ENCODE data around the gene LARGE1.

LARGE1 gene

GRCh38 chr22:33455036-33455435 is 465.2 kb downstream of the LARGE1 start:
- no peak for DNase-seq

DNA sequence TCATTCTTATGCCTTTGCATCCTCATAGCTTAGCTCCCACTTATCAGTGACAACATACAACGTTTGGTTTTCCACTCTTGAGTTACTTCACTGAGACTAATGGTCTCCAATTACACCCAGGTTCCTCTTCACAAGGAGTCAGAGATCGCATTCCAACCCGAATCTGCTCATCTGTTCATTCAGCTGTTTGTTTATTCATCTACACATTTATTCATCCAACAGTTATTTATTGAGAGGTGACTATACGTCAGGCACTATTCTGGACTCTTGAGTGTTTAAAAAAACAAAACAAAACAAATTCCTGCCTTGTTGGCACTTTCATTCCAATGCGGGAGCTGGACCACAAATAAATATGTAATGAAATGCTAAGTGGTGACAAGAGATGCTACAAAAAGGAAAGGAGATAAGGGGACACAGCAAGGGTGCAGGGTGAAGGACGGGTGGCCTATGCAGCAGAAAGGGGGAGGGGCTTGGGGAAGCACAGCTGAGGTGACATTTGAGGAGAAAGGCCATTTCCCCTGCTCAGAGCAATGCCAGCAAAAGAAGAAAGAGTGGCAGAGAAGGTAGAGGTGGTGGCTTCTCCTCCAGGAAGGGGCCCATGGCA is 468.3 kb downstream of the LARGE1 start:
- DNase-seq: no peak

DNA sequence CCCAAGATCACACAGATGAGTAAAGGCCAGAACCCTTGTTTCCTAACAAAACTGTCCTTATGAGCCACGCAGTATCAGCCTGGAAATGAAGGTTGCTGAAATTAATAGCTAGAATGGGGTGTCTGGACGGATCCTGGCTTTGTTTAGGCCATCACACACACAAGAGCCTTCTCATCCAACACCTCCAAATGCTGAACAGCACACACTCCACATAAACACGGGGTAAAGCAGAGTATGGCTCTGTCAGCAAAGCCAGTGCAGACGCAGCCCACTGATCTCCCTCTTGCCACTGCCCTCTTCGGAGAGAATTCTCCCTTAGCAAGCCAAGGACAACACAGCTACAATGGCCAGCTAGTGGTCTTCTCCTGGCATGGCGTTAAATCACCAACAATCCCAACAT is 469.5 kb downstream of the LARGE1 start:
- no peak for DNase-seq

- DNase-seq: no peak
These were observed 472.5 kb downstream of the LARGE1 start for GRCh38 chr22:33447733-33448132.

DNA sequence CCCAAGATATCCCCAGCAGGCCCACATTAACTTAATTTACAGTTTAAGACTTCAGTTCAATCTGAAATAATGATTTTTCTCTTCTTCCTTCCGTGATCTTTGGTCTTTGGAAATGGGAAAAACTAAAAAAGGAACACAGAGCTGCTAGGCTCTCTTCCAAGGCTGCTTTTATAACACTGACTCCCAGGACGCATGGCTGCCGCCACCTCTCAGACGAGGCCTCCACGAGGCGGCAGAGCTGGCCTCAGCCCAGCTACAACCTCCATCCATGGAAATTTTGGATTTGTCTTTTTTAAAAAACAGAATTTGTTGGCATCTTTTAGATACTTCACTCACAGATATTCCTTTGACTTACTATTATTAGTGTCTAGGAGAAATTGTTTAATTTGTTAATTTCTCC is 476.6 kb downstream of the LARGE1 start:
- DNase-seq: no peak

DNA sequence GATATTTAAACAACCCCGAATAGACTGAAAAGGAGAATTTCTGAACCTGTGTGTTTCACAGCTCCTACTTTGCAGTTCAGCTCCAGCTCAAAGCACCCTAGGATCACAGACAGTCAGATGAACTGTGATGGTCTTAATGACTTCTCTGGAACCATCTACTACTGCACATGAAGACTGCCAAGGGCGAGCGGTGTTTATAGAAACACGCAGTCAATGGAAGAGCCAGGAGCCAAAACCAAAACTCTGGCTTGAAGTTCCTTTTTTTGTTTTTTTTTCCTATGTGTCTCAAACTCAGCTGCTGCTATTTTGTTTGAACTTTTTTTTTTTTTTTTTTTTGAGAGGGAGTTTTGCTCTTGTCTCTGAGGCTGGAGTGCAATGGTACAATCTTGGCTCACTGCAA is 479.5 kb downstream of the LARGE1 start:
- DNase-seq: no peak

DNA sequence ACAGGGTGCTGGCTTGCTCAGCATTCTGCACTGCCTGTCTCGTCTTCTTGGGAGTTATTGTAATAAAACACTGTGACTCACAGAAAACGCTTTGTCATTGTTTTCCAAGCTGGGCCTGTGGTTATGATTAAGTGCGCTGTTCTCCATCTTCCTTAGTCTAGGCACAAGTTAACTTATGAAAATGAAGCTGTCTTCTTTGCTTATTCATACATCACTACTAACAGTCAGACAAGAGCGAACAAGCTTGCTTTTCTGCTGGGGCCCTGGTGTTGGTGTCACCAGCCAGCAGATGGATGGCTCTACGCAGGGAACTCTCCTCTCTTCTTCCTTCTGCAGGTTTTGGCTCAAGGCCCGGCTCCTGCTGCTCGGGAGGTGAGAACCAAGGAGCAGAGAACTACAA is 482.0 kb downstream of the LARGE1 start:
- no peak for DNase-seq

- DNase-seq: no peak
These were observed 489.0 kb downstream of the LARGE1 start for GRCh38 chr22:33431300-33431699.

DNA sequence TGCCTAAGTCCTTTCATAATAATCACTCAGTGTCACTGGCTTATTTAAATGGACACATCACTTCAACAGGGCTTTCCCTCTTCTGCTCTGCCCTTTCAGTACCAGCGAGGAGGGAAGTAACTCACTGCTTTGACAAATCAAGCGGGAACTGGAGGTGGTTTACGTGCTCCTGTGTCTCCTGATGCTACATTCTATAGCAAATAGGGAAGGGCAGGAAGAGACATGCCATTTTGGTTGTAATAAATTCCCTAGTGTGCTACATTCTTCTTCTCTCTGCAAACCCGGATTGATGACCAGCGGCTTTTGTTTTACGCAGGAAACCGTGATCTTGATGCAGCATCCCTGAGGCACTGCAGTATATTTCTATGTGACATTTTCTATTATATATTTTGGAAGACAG is 491.0 kb downstream of the LARGE1 start:
- DNase-seq: no peak

DNA sequence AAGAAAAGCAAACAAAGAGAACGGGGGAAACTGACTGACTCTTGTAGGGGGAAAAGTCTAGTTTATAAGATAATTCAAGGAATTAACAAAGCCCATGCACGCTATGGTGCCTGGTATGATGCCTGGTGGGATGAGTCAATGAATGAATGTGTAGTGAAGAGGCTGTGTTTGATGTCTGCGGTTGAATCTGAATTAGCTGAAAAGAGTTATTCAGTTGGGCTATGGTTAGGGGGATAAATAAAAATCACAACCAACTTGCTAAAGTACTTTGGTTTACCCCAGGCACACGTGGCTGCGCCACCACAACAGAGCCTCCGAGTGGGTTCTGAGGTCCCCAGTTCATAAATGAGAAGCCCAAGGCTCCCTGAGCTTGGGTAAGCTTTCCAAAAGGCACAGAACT is 492.8 kb downstream of the LARGE1 start:
- DNase-seq: no peak

GRCh38 chr22:33426451-33426850 is 493.8 kb downstream of the LARGE1 start:
- no peak for DNase-seq

DNA sequence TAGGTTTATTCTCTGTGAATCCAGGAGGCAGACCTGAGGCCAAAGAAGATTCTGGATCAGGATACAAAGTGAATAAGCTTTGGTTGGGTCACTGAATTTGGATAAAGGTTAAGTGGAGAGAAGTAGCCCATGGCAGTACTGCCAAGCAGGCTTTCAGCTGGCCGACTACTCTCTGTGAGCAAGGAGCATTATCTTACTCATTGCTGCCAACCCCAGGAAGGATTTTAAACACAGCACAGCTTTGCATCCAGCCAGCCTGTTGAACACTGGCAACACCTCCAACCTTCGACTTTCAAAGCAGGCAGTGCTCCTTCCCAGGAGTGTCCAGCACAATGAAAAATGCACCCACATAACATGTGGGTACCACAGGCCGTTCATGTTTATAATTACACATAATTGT is 498.4 kb downstream of the LARGE1 start:
- DNase-seq: no peak

DNA sequence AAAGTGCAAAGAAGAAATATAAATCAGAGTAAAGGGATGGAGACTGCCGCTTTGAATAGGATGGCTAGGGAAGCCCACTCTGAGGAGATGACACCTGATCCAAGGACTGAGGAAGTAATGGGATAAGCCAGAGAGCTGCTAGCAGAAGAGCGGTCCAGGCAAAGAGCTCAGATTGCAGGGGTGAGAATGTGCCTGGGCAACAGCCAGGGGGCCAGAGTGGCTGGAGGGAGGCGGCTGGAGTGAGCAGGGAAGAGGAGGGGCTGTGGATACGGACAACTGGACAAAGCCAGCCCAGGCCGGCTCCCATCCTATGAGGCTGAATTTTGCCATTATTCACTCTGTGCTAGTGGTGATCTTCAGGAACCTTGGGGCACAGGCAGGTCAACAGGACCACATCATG is 501.8 kb downstream of the LARGE1 start:
- no peak for DNase-seq

GRCh38 chr22:33415401-33415800 is 504.9 kb downstream of the LARGE1 start:
- no peak for DNase-seq

DNA sequence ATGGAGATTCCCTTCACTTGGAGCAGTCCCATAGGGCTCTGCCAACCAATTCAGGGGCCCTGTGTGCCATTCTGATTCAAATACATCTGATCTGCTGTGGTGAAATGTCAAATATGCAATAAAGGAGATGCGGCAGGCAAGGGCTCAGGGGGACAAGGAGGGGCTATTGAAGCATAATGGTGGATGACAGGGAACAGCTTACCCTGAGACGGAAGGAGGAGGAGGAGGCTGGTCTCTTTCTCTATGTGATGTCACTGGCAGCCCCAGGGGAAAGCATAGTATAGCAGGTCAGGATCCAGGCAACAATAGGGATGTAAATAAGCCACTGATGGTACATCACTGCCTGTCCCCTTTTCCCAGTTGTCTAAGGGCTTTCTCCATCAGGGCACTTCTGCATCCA is 511.2 kb downstream of the LARGE1 start:
- no peak for DNase-seq

DNA sequence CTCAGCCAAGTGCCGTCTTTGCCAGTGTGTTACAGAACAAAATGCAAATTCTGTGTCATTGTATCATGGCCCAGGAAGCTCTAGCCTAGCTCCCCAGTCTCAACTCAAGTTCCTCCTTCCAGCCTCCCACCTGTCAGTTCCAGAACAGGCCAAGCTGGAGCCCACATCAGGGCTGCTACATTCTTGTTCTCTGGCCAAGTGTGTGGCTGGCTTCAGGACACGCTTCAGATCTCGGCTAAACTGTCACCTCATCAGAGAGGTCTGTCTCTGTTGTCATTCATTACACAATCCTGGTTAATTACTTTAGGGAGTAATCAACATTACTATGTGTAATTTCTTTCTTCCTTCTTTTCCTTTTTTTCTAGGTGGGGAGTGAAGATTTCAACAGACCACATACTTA is 515.1 kb downstream of the LARGE1 start:
- DNase-seq: no peak

DNA sequence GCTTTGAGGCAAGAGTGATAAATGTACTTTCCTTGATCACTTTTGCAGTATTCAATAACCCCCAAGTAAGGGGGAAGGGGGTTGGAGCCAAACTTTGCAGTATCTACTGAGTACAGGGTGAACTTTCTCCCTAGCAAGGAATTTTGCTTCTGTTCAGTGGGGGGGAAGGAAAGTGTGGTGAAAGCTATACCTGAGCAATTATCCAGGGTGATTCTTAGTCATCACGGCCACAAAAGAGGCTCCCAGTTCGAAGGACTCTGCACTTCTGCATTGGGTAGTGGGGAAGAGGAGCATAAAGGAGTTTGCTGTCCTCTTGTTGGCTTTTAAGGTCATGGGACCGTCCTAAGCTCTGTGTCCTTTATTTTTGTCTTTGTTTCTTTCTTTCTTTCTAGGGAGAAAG is 515.6 kb downstream of the LARGE1 start:
- DNase-seq: no peak

DNA sequence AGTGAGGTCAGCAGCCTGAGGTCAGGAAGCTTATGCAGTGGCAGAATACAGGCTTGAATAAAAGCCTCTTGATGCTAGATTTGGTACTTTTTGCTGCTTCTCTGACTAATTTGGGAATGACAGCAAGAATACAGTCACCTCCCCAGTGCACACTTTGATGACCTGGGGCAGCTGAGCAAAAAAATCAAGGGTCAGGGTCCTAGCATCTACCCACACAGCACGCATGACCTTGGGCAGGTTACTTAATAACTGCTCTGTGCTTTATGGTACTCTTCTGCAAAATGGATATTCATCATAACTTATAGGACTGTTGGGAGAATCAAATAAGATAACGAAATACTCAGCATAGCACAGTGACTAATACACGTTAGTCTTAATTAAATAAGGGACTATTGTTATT is 518.0 kb downstream of the LARGE1 start:
- no peak for DNase-seq

- no peak for DNase-seq
These were observed 519.0 kb downstream of the LARGE1 start for GRCh38 chr22:33401291-33401690.

- no peak for DNase-seq
These were observed 519.4 kb downstream of the LARGE1 start for GRCh38 chr22:33400891-33401290.

- no peak for DNase-seq
These were observed 520.0 kb downstream of the LARGE1 start for GRCh38 chr22:33400061-33400840.

GRCh38 chr22:33397381-33397907 is 522.8 kb downstream of the LARGE1 start:
- DNase-seq: no peak

DNA sequence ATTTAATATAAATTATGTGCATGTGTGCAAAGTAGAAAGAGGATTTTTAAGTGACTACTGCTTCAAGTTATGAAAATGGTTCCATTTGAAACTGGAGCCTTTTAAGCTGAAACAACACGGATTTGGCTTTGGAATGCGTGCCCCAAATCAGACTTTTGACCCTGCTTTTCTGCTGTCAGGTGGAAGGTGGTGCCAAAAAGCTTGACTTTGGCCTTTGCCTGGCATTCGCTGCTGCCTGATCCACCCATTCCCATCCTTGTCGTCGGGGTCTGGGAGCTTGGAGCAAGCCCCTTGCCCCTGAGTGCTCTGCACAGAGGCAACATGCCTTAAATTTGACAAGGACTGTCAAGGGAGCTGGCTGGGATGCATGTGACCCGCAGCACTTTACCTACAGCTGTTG is 526.8 kb downstream of the LARGE1 start:
- no peak for DNase-seq

DNA sequence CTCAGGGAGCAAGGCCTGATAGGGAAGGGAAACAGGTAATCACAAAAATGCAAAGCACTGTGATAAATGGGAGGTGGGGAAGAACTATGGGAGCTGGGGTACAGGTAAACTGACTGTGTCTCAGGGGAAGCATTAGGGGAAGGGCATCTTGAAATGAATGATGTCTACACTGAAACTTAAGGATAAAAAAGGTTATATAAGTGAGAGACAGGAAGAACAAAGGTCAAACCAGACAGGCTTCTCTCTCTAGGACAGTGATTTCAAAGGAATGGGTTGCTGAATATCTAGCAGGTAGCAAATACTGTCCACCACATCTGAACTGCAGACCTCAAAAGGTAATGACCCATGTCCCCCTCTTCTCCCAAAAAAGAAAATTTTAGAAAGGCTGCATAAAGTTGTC is 529.0 kb downstream of the LARGE1 start:
- DNase-seq: no peak

DNA sequence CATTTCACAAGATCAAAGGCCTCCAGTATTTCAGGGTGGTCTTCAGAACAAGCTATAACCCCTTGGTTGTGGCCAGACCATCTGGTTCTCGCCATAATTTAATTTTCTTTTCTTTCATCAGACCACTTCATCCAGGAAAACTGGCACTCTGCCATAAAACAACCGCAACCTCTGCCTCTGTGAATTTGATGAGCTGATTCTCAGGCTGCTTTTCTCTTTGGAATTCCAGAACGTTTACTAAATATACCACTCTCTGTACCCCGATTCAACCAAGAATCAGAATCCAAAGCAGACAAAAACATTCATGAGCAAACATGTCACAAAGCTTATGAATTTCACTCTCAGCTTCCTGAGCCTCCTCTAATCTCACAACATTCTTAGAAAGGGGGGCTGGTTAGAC is 530.3 kb downstream of the LARGE1 start:
- no peak for DNase-seq

Measured in hematopoietic multipotent progenitor cell treated with erythropoietin and hydrocortisone succinate and interleukin-3 and kit ligand, for 8 days (in vitro differentiated cells).